HepG2 (cell line): ENCODE data around the gene CTSW. TPM values are rescaled to one million over a fixed set of nuclear protein-coding genes. Genes with fewer than 3 reads are reported as not detected.
A peak's percentile ranks its signal among the peaks of the same experiment; 100 is the strongest.

ENCODE experiments used
- ARID4A ChIP-seq: sonication (generic); formaldehyde crosslinking; IDR thresholded peaks from 2 replicates; pipeline ENCODE4 v1.5.0; 2020; ENCODE audit warnings: mild to moderate bottlenecking, missing genetic modification reagents, borderline replicate concordance
- ATF3 ChIP-seq: sonication (generic); formaldehyde crosslinking; IDR thresholded peaks from 2 replicates; pipeline ENCODE4 v1.4.0; 2020; ENCODE audit warnings: missing genetic modification reagents
- CEBPB ChIP-seq: IDR thresholded peaks from 2 replicates; pipeline ENCODE4 v1.6.1; 2011; ENCODE audit warnings: low read depth, low read length, improper control_type of control experiment, borderline replicate concordance
- FLYWCH1 ChIP-seq: sonication (generic); formaldehyde crosslinking; IDR thresholded peaks from 2 replicates; pipeline ENCODE4 v1.8.1; 2023; ENCODE audit warnings: mild to moderate bottlenecking, missing genetic modification reagents
- HINFP ChIP-seq: sonication (generic); formaldehyde crosslinking; IDR thresholded peaks from 2 replicates; pipeline ENCODE4 v1.4.0; 2020; ENCODE audit warnings: low read depth, mild to moderate bottlenecking, missing genetic modification reagents
- HNF1B ChIP-seq: sonication (generic); formaldehyde crosslinking; IDR thresholded peaks from 2 replicates; pipeline ENCODE4 v1.5.1; 2020; ENCODE audit warnings: mild to moderate bottlenecking, moderate library complexity, missing genetic modification reagents
- HNRNPK ChIP-seq: fragments of 200-400 bp; formaldehyde crosslinking; IDR thresholded peaks from 2 replicates; pipeline ENCODE4 v1.6.1; 2018; ENCODE audit warnings: low read length, low read depth, moderate library complexity, mild to moderate bottlenecking; ENCODE audit not compliant: poor library complexity, severe bottlenecking
- MYNN ChIP-seq: sonication (generic); formaldehyde crosslinking; IDR thresholded peaks from 2 replicates; pipeline ENCODE4 v1.4.0; 2020; ENCODE audit warnings: mild to moderate bottlenecking, low read depth, missing genetic modification reagents
- NFE2 ChIP-seq: sonication (generic); formaldehyde crosslinking; IDR thresholded peaks from 2 replicates; pipeline ENCODE4 v1.4.0; 2020; ENCODE audit warnings: missing genetic modification reagents
- NR0B2 ChIP-seq: sonication (generic); formaldehyde crosslinking; IDR thresholded peaks from 2 replicates; pipeline ENCODE4 v1.4.0; 2020; ENCODE audit warnings: mild to moderate bottlenecking, missing genetic modification reagents
- NR3C1 ChIP-seq: sonication (generic); formaldehyde crosslinking; IDR thresholded peaks from 2 replicates; pipeline ENCODE4 v1.4.0; 2020; ENCODE audit warnings: missing genetic modification reagents
- SMYD3 ChIP-seq: sonication (generic); formaldehyde crosslinking; IDR thresholded peaks from 2 replicates; pipeline ENCODE4 v1.8.1; 2023; ENCODE audit warnings: mild to moderate bottlenecking, missing genetic modification reagents
- TERF1 ChIP-seq: sonication (generic); formaldehyde crosslinking; IDR thresholded peaks from 2 replicates; pipeline ENCODE4 v1.8.0; 2022; ENCODE audit warnings: mild to moderate bottlenecking, missing genetic modification reagents, moderate library complexity
- THAP8 ChIP-seq: sonication (generic); formaldehyde crosslinking; IDR thresholded peaks from 2 replicates; pipeline ENCODE4 v1.5.1; 2020; ENCODE audit warnings: missing genetic modification reagents, mild to moderate bottlenecking, borderline replicate concordance
- ZNF350 ChIP-seq: sonication (generic); formaldehyde crosslinking; IDR thresholded peaks from 2 replicates; pipeline ENCODE4 v1.4.0; 2020; ENCODE audit warnings: mild to moderate bottlenecking, low read depth, missing genetic modification reagents, borderline replicate concordance
- ZNF747 ChIP-seq: sonication (generic); formaldehyde crosslinking; IDR thresholded peaks from 2 replicates; pipeline ENCODE4 v1.8.1; 2023; ENCODE audit warnings: missing genetic modification reagents, mild to moderate bottlenecking, borderline replicate concordance
- ZNF839 ChIP-seq: sonication (generic); formaldehyde crosslinking; IDR thresholded peaks from 2 replicates; pipeline ENCODE4 v1.4.0; 2020; ENCODE audit warnings: missing genetic modification reagents, mild to moderate bottlenecking, borderline replicate concordance
- ZNF878 ChIP-seq: sonication (generic); formaldehyde crosslinking; IDR thresholded peaks from 2 replicates; pipeline ENCODE4 v1.8.1; 2023; ENCODE audit warnings: mild to moderate bottlenecking, missing genetic modification reagents, moderate library complexity
- polyA plus RNA-seq, 8 experiments: library from polyadenylated mRNA; depleted of rRNA in 3 of 8; stranded (reverse) in 7 of 8; unstranded in 1 of 8; fragments of >200 nt; fragmentation: Illumina TruSeq in 4 of 8; extraction: Trizol in 4 of 8; gene quantifications; 2 replicates each; pipeline versions ENCODE4 v1.2.1 to v1.2.3, GENCODE V29; 2011 to 2016; ENCODE audit warnings: low read depth in 4 of 8, missing spikeins in 1 of 8, mixed read lengths in 1 of 8; ENCODE audit not compliant: insufficient read depth in 1 of 8
- total RNA-seq, 5 experiments: library from RNA; depleted of rRNA; stranded (reverse); fragments of >200 nt; fragmentation: Illumina TruSeq; extraction: Trizol; gene quantifications; 2 replicates each; pipeline ENCODE4 v1.2.3, GENCODE V29; 2016; ENCODE audit warnings: low read depth in 1 of 5

The CTSW gene
- total and polyA plus RNA-seq, 2 of the 13 experiments (the other 11 are each of a cell fraction or from before 2014, with no cell fraction given): 0.09 TPM; not detected in 1

GRCh38 chr11:65859812-65860277, 19.8 kb upstream of the CTSW start (continued):
- no peak for TF ChIP-seq CEBPB
- no peak for TF ChIP-seq ARID4A
- 0 out of 2 replicates have a peak, but pooled peaks have one; percentile 1 for TF ChIP-seq NR0B2 (CRISPR knock-in tag)
- TF ChIP-seq TERF1 (CRISPR knock-in tag): no peak
- no peak for TF ChIP-seq HNRNPK
- TF ChIP-seq MYNN: no peak
- peak; percentile 79; the same call in 1 of the 2 replicates for TF ChIP-seq ZNF350
- TF ChIP-seq HNF1B (CRISPR knock-in tag): peak; percentile 13; the same call in 1 of the 2 replicates
- TF ChIP-seq THAP8: peak; percentile 64; the same call in 1 of the 2 replicates
- peak; percentile 9; the same call in 1 of the 2 replicates for TF ChIP-seq ZNF747 (CRISPR knock-in tag)
- 0 out of 2 replicates have a peak, but pooled peaks have one; percentile 3 for TF ChIP-seq ZNF878 (CRISPR knock-in tag)
- peak; percentile 64; the same call in 1 of the 2 replicates for TF ChIP-seq FLYWCH1 (CRISPR knock-in tag)
- TF ChIP-seq SMYD3: no peak
- no peak for TF ChIP-seq NFE2
- TF ChIP-seq NR3C1 (CRISPR knock-in tag): 0 out of 2 replicates have a peak, but pooled peaks have one; percentile 12
- TF ChIP-seq ZNF839 (CRISPR knock-in tag): 0 out of 2 replicates have a peak, but pooled peaks have one; percentile 48
- TF ChIP-seq HINFP: peak; percentile 5; the same call in 1 of the 2 replicates
- no peak for TF ChIP-seq ATF3 (CRISPR knock-in tag)
